PC-3 (cell line): Measurements from ENCODE around the gene PRLR. TPM values are rescaled to one million over a fixed set of nuclear protein-coding genes. Genes with fewer than 3 reads are reported as not detected.

Experiments used
- ATAC-seq: fragments of 200-7000 bp; cut with Tn5 transposase; 2 replicates; pipeline ENCODE4 v1.9.1; 2020; ENCODE audit warnings: mild to moderate bottlenecking, moderate library complexity
- BruUV-seq: library from RNA; stranded (reverse); fragments of 400-500 nt; replicated peaks from 2 replicates; lab custom pipeline; 2021; lab: Mats Ljungman, UMichigan
- CTCF ChIA-PET: fragments of 300-600 bp; sonication (Branson Sonifier 250); formaldehyde crosslinking; loops from one replicate; lab custom pipeline; 2022; ENCODE audit warnings: antibody characterized with exemption; lab: Charles Lee
- POLR2A ChIA-PET: fragments of 300-600 bp; sonication (Branson Sonifier 250); formaldehyde crosslinking; loops from one replicate; lab custom pipeline; 2022; ENCODE audit warnings: antibody characterized with exemption; ENCODE audit not compliant: unreplicated experiment; lab: Charles Lee
- DNase-seq: peaks from one replicate; pipeline ENCODE4 v3.0.0-alpha.2; 2015
- H2AFZ ChIP-seq: fragments of 300-600 bp; sonication (generic); 2 replicates; pipeline ENCODE4 v1.6.0; 2016; ENCODE audit warnings: antibody characterized with exemption, low read length
- H3F3A ChIP-seq: fragments of 300-600 bp; sonication (generic); one replicate; pipeline ENCODE4 v1.6.0; 2017; ENCODE audit warnings: antibody characterized with exemption, low read length, control low read depth, mild to moderate bottlenecking; ENCODE audit not compliant: unreplicated experiment
- H3K27ac ChIP-seq: fragments of 300-600 bp; sonication (generic); 2 replicates; pipeline ENCODE4 v1.5.1; 2016; ENCODE audit warnings: mild to moderate bottlenecking, low read length
- H3K27me3 ChIP-seq: fragments of 300-600 bp; sonication (generic); 2 replicates; pipeline ENCODE4 v1.6.1; 2016; ENCODE audit warnings: low read length, mixed read lengths
- H3K36me3 ChIP-seq: fragments of 300-600 bp; sonication (generic); 2 replicates; pipeline ENCODE4 v1.6.1; 2016; ENCODE audit warnings: low read depth, mixed run types, low read length, mixed read lengths
- H3K4me1 ChIP-seq: fragments of 300-600 bp; sonication (generic); 2 replicates; pipeline ENCODE4 v1.5.1; 2016; ENCODE audit warnings: low read length; ENCODE audit not compliant: insufficient read depth
- H3K4me2 ChIP-seq: fragments of 300-600 bp; sonication (generic); 2 replicates; pipeline ENCODE4 v1.6.0; 2016; ENCODE audit warnings: low read length
- H3K4me3 ChIP-seq: fragments of 300-600 bp; sonication (generic); 2 replicates; pipeline ENCODE4 v1.5.1; 2016; ENCODE audit warnings: mild to moderate bottlenecking, low read length, mixed read lengths
- H3K79me2 ChIP-seq: fragments of 300-600 bp; sonication (generic); 2 replicates; pipeline ENCODE4 v1.6.1; 2017; ENCODE audit warnings: low read length, mixed read lengths
- H3K9ac ChIP-seq: fragments of 300-600 bp; sonication (generic); 2 replicates; pipeline ENCODE4 v1.6.0; 2016; ENCODE audit warnings: mild to moderate bottlenecking, low read length
- H3K9me2 ChIP-seq: fragments of 300-600 bp; sonication (generic); replicated peaks from 2 replicates; pipeline ENCODE4 v1.6.1; 2016; ENCODE audit warnings: mixed run types, low read length, mixed read lengths
- H3K9me3 ChIP-seq: fragments of 300-600 bp; sonication (generic); 2 replicates; pipeline ENCODE4 v1.6.1; 2016; ENCODE audit warnings: low read length, mixed read lengths
- H4K20me1 ChIP-seq: fragments of 300-600 bp; sonication (generic); 2 replicates; pipeline ENCODE4 v1.6.1; 2016; ENCODE audit warnings: low read length, mixed read lengths
- CTCF ChIP-seq: fragments of 300-600 bp; sonication (generic); conservative IDR thresholded peaks from 2 replicates; pipeline ENCODE4 v1.5.1; 2017; ENCODE audit warnings: antibody characterized with exemption, low read depth, mild to moderate bottlenecking, low read length
- EZH2 ChIP-seq: fragments of 300-600 bp; sonication (generic); IDR thresholded peaks from one replicate; pipeline ENCODE4 v1.6.1; 2017; ENCODE audit warnings: antibody characterized with exemption, mild to moderate bottlenecking, low read length; ENCODE audit not compliant: unreplicated experiment
- EZH2phosphoT487 ChIP-seq: fragments of 300-600 bp; sonication (generic); IDR thresholded peaks from 2 replicates; pipeline ENCODE4 v1.6.1; 2018; ENCODE audit warnings: mild to moderate bottlenecking, antibody characterized with exemption, low read length, borderline replicate concordance
- intact Hi-C: fragments of 100-400 bp; cut with micrococcal nuclease; formaldehyde crosslinking; loops from 2 replicates; pipeline ENCODE4 v1.9.0; 2023
- total RNA-seq: library from RNA; depleted of rRNA; stranded (reverse); fragments of >200 nt; gene quantifications from 2 replicates; pipeline ENCODE4 v1.2.3, GENCODE V29; 2014

The PRLR gene
- total RNA-seq, 1 experiment from 2014 or later = 0.29 TPM

GRCh38 chr5:35177783-35178182 lies 52.5 kb downstream of the PRLR start:
- BruUV-seq = no TSS peak
- H3K27me3 ChIP-seq = peaks cover 14% of the 10 kb centered on the region

GRCh38 chr5:35172533-35172932 lies 57.8 kb downstream of the PRLR start:
- no peak overlapping the region for H3K4me2 ChIP-seq
- intact Hi-C loops = no loop called here

More at GRCh38 chr5:35177783-35178182, 52.5 kb downstream of the PRLR start:
- ATAC-seq (no peak), DNase-seq (no peak)
- intact Hi-C loops = no loop called here
- Histone ChIP-seq H4K20me1 (no peaks in the 10 kb centered on the region), H3F3A (no peaks in the 10 kb centered on the region), H3K9me2 (no peaks in the 10 kb centered on the region), H3K4me1 (no peaks in the 10 kb centered on the region), H3K36me3 (no peaks in the 10 kb centered on the region), H3K9me3 (0 out of 2 replicates have a peak, but pooled peaks cover 2% of the 10 kb centered on the region), H3K4me2 (no peak overlapping the region), H3K27ac (no peak overlapping the region), H2AFZ (no peak overlapping the region), H3K4me3 (no peak overlapping the region), H3K79me2 (no peaks in the 10 kb centered on the region), H3K9ac (no peak overlapping the region)
- POLR2A ChIA-PET = no interaction called here
- TF ChIP-seq EZH2 = no peak
- no peak for TF ChIP-seq CTCF
- no peak for TF ChIP-seq EZH2phosphoT487
- CTCF ChIA-PET = no interaction called here

More at GRCh38 chr5:35172533-35172932, 57.8 kb downstream of the PRLR start:
- no peak for DNase-seq
- Histone ChIP-seq H3K9ac (no peak overlapping the region), H3K36me3 (no peaks in the 10 kb centered on the region), H3K9me3 (0 out of 2 replicates have a peak, but pooled peaks cover 2% of the 10 kb centered on the region), H3K4me3 (no peak overlapping the region), H3K27ac (no peak overlapping the region), H3K27me3 (peaks cover 3% of the 10 kb centered on the region; the same call in 1 of the 2 replicates), H3K4me1 (no peaks in the 10 kb centered on the region), H4K20me1 (no peaks in the 10 kb centered on the region), H2AFZ (no peak overlapping the region), H3F3A (no peaks in the 10 kb centered on the region), H3K9me2 (no peaks in the 10 kb centered on the region), H3K79me2 (no peaks in the 10 kb centered on the region)
- no peak for ATAC-seq
- ChIA-PET CTCF (no interaction called here), POLR2A (no interaction called here)
- no TSS peak for BruUV-seq
- TF ChIP-seq CTCF (no peak), EZH2 (no peak), EZH2phosphoT487 (no peak)
